Right lobe of liver (tissue), 6 donors: ENCODE measurements around the gene NPEPL1. TPM values are rescaled to one million over a fixed set of nuclear protein-coding genes. Genes with fewer than 3 reads are reported as not detected.

Experiments used
- ATAC-seq, 4 donors: fragments of 200-7000 bp; cut with Tn5 transposase; one replicate each; pipeline ENCODE4 v1.9.1; 2020; ENCODE audit warnings: mild to moderate bottlenecking in 4 of 4, moderate library complexity in 4 of 4
- DNase-seq, 3 donors: peaks; one replicate each; pipeline ENCODE4 v3.0.0-alpha.2; 2020
- H3K27ac ChIP-seq, 3 donors: fragments of 200-600 bp; one replicate each; pipeline ENCODE4 v1.8.0; 2022
- H3K27me3 ChIP-seq, 2 donors: fragments of 200-600 bp; one replicate each; pipeline ENCODE4 v1.8.0; 2022
- H3K36me3 ChIP-seq, 4 donors: fragments of 200-600 bp; sonication (generic) in 1 of 4; one replicate each; pipeline versions ENCODE4 v1.5.1 to v1.8.0; 2017 to 2022; ENCODE audit warnings: control low read depth in 1 of 4
- H3K4me1 ChIP-seq, 4 donors: fragments of 200-600 bp; sonication (generic) in 1 of 4; one replicate each; pipeline versions ENCODE4 v1.5.1 to v1.8.0; 2017 to 2022; ENCODE audit warnings: control low read depth in 1 of 4
- H3K4me3 ChIP-seq, 3 donors: fragments of 200-600 bp; one replicate each; pipeline ENCODE4 v1.8.0; 2022
- H3K9me3 ChIP-seq, 4 donors: fragments of 200-600 bp; sonication (generic) in 1 of 4; one replicate each; pipeline versions ENCODE4 v1.5.1 to v1.8.0; 2017 to 2022; ENCODE audit warnings: control low read depth in 1 of 4
- POLR2A ChIP-seq: fragments of 450-650 bp; IDR thresholded peaks from one replicate; pipeline ENCODE4 v1.6.1; 2017; ENCODE audit warnings: antibody characterized with exemption, mild to moderate bottlenecking
- WGBS: methylation state at CpG from one replicate; pipeline ENCODE4 v1.1.6; 2018; ENCODE audit warnings: low coverage, low lambda C conversion rate; ENCODE audit not compliant: insufficient coverage; ENCODE audit errors: missing lambda C conversion rate; 5-methylcytosine and 5-hydroxymethylcytosine counted together
- intact Hi-C, 2 donors: fragments of 100-400 bp; cut with DNase I; formaldehyde crosslinking; loops; one replicate each; pipeline versions ENCODE4 v1.11.2 to v1.14.1; 2022
- total RNA-seq, 6 experiments: library from RNA; depleted of rRNA in 2 of 6; stranded (reverse); fragments of >200 nt in 2 of 6; fragmentation: NEBNext Ultra II Directional in 3 of 6; extraction: Animal tissue kit (Norgen Biotek cat#: 25700) in 3 of 6; gene quantifications; one replicate each; pipeline versions ENCODE4 v1.1.0 to v1.2.4, GENCODE V29; 2016 to 2023
- TF ChIP-seq, protein P1 (sequence below), 4 donors: fragments of 200-600 bp in 3 of 4; fragments of 450-650 bp in 1 of 4; IDR thresholded peaks; one replicate each; pipeline versions ENCODE4 v1.5.1 to v1.8.0; 2016 to 2022; ENCODE audit warnings: antibody characterized with exemption in 4 of 4, mild to moderate bottlenecking in 2 of 4
- donor health status: DM: no; HTN: yes; CAD: no.
- donor health status: DM: no; HTN: no; CAD: no.
- donor health status: DM: no; HTN: no; CAD: no.
- donor health status: DM: no; HTN: yes; CAD: no.
- donor health status: DM: no; HTN: yes; CAD: no.

NPEPL1 gene
- total RNA-seq, 6 experiments from 2014 or later, result 7.7 to 13.9 (median 10.1) TPM

DNA sequence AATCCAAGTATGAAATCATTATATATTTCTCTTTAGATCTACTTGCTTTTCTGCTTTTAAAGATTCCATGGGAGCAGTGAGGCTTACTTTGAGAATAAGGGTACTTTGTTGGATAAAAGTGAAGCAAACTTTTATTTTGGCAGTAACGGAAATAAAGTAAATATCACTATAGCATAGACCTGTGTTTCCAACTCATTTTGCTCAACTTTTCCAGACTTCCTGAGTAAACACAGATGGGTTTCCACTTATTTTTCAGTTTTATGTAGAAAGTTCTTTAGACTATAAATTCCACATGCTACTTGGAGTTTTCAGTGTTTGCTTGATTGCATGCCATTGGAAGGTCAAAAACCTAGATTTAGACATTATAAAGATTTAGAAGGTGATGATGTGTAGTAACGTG, 35.3 kb upstream of the NPEPL1 start:
- ATAC-seq, result no peak
- H3K27ac ChIP-seq, result no peak overlapping the region
- intact Hi-C loops, result no loop called here
- no peaks in the 10 kb centered on the region for H3K27me3 ChIP-seq
- H3K4me3 ChIP-seq, result no peak overlapping the region
- TF ChIP-seq, protein P1, sequence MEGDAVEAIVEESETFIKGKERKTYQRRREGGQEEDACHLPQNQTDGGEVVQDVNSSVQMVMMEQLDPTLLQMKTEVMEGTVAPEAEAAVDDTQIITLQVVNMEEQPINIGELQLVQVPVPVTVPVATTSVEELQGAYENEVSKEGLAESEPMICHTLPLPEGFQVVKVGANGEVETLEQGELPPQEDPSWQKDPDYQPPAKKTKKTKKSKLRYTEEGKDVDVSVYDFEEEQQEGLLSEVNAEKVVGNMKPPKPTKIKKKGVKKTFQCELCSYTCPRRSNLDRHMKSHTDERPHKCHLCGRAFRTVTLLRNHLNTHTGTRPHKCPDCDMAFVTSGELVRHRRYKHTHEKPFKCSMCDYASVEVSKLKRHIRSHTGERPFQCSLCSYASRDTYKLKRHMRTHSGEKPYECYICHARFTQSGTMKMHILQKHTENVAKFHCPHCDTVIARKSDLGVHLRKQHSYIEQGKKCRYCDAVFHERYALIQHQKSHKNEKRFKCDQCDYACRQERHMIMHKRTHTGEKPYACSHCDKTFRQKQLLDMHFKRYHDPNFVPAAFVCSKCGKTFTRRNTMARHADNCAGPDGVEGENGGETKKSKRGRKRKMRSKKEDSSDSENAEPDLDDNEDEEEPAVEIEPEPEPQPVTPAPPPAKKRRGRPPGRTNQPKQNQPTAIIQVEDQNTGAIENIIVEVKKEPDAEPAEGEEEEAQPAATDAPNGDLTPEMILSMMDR (IDR thresholded peaks at IDR 0.05), result no peak
- TF ChIP-seq POLR2A, result no peak
- peaks cover 0 to 40% (median 4%) of the 10 kb centered on the region in 4 donors for H3K4me1 ChIP-seq
- DNase-seq, result no peak
- H3K36me3 ChIP-seq, result peaks cover 0 to 6% (median 0%) of the 10 kb centered on the region in 4 donors
- no peaks in the 10 kb centered on the region for H3K9me3 ChIP-seq
- WGBS, result 46% methylated on average over 2 of the region's 2 CpGs

DNA sequence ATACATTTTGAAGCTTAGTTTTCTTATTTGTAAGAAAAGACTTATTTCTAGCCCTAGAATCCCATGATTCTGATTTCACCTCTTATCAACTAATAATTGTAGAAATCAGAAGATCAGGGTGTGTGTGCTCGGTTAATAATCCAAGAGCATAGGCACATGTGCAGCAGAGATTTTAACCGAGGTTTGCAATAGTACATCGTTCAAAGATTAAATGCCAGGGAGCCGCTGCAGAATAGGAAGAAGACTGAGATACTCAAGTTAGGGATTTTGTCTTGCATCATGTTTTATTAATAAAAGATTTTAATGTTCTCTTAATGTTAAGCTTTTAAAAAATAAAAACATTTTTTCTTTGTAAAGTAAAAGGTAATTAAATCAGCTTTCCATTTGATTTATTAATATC, 34.6 kb upstream of the NPEPL1 start:
- Histone ChIP-seq H3K27ac (no peak overlapping the region), H3K9me3 (no peaks in the 10 kb centered on the region), H3K4me1 (peaks cover 0 to 39% (median 3%) of the 10 kb centered on the region in 4 donors), H3K36me3 (peaks cover 0 to 6% (median 0%) of the 10 kb centered on the region in 4 donors), H3K4me3 (no peak overlapping the region), H3K27me3 (no peaks in the 10 kb centered on the region)
- no peak for TF ChIP-seq POLR2A
- intact Hi-C loops, result no loop called here
- no peak for ATAC-seq
- DNase-seq, result no peak
- 21% methylated on average over 4 of the region's 4 CpGs for WGBS

DNA sequence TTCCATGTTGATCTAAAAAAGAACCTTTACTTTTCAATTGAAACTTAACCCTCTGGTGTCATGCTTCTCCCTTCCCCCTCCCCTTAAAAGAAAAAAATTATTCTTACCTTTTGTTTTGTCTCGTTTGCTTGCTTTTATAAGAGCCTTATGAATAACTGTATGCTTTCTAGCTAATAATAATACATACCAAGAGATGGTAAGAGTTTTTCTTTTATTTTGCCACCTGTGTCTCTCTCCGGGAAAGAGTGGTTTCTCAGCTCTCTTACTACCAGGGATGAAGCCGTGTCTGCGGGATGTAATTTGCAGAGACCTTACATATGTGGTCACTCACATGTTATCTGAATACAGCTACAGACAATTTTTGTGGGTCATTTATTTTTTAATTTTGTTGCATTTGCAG, 33.8 kb upstream of the NPEPL1 start:
- no peak for TF ChIP-seq POLR2A
- TF ChIP-seq, protein P1 (IDR thresholded peaks at IDR 0.05), result no peak
- H3K36me3 ChIP-seq, result peaks cover 0 to 6% (median 0%) of the 10 kb centered on the region in 4 donors
- no peak overlapping the region for H3K4me3 ChIP-seq
- no peak overlapping the region for H3K27ac ChIP-seq
- ATAC-seq (no peak), DNase-seq (no peak)
- intact Hi-C loops, result no loop called here
- no peaks in the 10 kb centered on the region for H3K9me3 ChIP-seq
- 66% methylated on average over 4 of the region's 4 CpGs for WGBS
- H3K4me1 ChIP-seq, result peaks cover 0 to 32% (median 0%) of the 10 kb centered on the region in 4 donors
- H3K27me3 ChIP-seq, result no peaks in the 10 kb centered on the region

DNA sequence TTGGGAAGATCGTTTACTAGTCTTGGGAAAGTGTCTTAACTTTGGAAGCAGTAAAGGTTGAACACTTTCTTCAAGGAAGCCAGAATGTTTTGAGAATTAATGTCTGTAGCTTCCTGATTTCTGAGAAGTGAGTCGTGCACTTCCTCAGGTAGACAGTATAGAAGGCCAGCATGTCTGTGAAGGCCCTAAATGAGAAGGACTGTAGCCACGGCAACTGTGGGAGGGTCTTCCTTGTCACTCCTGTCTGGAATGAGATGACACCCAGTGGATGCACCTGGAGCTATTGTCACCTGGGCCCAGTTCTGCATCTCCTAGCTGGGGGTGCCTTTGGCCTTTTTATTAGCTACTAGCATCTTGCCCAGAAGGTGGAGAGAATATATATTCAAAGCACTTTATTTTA, 32.8 kb upstream of the NPEPL1 start:
- intact Hi-C loops, result no loop called here
- no peaks in the 10 kb centered on the region for H3K9me3 ChIP-seq
- H3K4me1 ChIP-seq, result peaks cover 0 to 29% (median 0%) of the 10 kb centered on the region in 4 donors
- peak in 1 of 4 donors; percentile 48 for ATAC-seq
- peak overlapping the region in 1 of 3 donors; percentile 4 for H3K27ac ChIP-seq
- TF ChIP-seq POLR2A, result no peak
- TF ChIP-seq, protein P1 (IDR thresholded peaks at IDR 0.05), result no peak
- no peak for DNase-seq
- WGBS, result 39% methylated on average over 3 of the region's 3 CpGs
- peaks cover 0 to 6% (median 0%) of the 10 kb centered on the region in 4 donors for H3K36me3 ChIP-seq
- no peak overlapping the region for H3K4me3 ChIP-seq
- H3K27me3 ChIP-seq, result no peaks in the 10 kb centered on the region

DNA sequence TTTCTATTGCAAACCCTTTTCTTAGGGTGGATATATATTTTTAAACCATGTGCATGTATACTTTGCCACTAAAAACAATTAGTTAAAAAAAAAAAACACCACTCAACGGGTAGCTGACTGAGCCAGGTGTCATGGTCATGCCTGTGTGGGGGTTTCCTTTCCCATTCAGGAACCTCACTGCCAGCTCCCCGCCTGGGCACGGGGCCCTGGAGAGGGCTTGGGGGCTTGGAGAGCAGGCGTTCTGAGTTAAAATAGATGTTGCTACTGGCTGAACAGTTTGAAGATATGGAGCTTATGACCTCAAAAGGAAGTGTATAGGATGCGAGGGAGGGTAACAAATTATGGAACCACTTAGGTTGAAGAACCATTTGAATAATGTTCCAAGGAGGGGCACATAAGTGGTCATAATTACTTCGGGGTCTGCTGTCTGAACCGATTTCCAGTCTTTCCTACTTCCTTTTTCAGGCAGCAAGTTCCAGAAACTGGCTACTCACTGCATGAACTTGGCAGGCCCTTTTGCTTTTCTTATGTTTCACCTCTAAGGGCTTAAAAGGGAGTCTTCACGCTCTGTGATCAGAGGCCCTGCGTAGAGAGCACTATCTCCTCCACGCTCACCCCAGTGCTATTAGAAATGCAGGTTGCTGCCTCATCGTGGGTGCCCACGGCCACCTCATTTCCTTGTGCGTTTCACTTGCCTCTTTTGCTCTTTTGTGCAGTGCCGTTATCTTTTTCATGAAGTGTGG, 31.6 kb upstream of the NPEPL1 start:
- intact Hi-C loops, result no loop called here
- Histone ChIP-seq H3K4me3 (no peak overlapping the region), H3K4me1 (peaks cover 0 to 17% (median 0%) of the 10 kb centered on the region in 4 donors), H3K27me3 (no peaks in the 10 kb centered on the region), H3K9me3 (no peaks in the 10 kb centered on the region), H3K36me3 (peaks cover 0 to 6% (median 0%) of the 10 kb centered on the region in 4 donors), H3K27ac (peak overlapping the region in 1 of 3 donors; percentile 12)
- DNase-seq (no peak), ATAC-seq (peak in 1 of 4 donors; percentile 33)
- no peak for TF ChIP-seq POLR2A
- TF ChIP-seq, protein P1 (IDR thresholded peaks at IDR 0.05), result no peak
- 58% methylated on average over 10 of the region's 14 CpGs for WGBS
